ENCODE results near the gene CERK.

CERK gene

GRCh38 chr22:46708766-46709330 lies 29.2 kb downstream of the CERK start:
- Histone ChIP-seq H3K4me3 (replicated peaks; ENCODE audit: low read depth, low read length) (no peak overlapping the region), H3K27me3 (replicated peaks; ENCODE audit: control insufficient read depth, insufficient read depth, low read length) (no peaks in the 10 kb centered on the region), H3K36me3 (ENCODE audit: control insufficient read depth, insufficient read depth, low read length) (peaks cover 34% of the 10 kb centered on the region)
- DNase-seq (ENCODE audit: extremely low read depth, insufficient read length) = no peak
- TF ChIP-seq, protein P1, sequence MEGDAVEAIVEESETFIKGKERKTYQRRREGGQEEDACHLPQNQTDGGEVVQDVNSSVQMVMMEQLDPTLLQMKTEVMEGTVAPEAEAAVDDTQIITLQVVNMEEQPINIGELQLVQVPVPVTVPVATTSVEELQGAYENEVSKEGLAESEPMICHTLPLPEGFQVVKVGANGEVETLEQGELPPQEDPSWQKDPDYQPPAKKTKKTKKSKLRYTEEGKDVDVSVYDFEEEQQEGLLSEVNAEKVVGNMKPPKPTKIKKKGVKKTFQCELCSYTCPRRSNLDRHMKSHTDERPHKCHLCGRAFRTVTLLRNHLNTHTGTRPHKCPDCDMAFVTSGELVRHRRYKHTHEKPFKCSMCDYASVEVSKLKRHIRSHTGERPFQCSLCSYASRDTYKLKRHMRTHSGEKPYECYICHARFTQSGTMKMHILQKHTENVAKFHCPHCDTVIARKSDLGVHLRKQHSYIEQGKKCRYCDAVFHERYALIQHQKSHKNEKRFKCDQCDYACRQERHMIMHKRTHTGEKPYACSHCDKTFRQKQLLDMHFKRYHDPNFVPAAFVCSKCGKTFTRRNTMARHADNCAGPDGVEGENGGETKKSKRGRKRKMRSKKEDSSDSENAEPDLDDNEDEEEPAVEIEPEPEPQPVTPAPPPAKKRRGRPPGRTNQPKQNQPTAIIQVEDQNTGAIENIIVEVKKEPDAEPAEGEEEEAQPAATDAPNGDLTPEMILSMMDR (IDR thresholded peaks at IDR 0.05; ENCODE audit: insufficient read depth, low read length, poor library complexity, severe bottlenecking) = no peak

- no peak overlapping the region for H3K4me3 ChIP-seq (replicated peaks; ENCODE audit: low read depth, low read length)
Measured at GRCh38 chr22:46707827-46708570, 30.1 kb downstream of the CERK start.

DNA sequence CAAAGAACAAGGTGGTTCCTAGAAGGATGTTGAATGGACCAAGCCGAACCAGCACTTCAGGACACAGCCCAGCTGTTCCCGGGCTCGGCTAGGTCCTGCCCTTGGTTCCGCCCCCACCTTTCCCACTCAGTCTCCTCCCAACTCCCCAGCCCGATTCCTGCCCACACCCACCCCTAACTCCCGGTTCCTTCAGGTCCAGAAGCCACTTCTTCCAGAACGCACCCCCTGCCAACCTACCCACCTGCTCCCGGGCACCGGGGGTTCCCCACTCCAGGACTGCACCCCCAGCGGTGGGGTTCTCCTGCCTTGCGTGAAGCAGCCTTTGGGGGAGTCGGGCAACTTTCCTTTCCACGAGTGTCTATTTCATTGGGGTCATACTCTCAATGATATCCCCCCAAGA lies 30.7 kb downstream of the CERK start:
- no peak for DNase-seq (ENCODE audit: extremely low read depth, insufficient read length)
- no peaks in the 10 kb centered on the region for H3K27me3 ChIP-seq (replicated peaks; ENCODE audit: control insufficient read depth, insufficient read depth, low read length)
- TF ChIP-seq, protein P1 (IDR thresholded peaks at IDR 0.05; ENCODE audit: insufficient read depth, low read length, poor library complexity, severe bottlenecking) = no peak
- peaks cover 38% of the 10 kb centered on the region for H3K36me3 ChIP-seq (ENCODE audit: control insufficient read depth, insufficient read depth, low read length)
- H3K4me3 ChIP-seq (replicated peaks; ENCODE audit: low read depth, low read length) = no peak overlapping the region

More at GRCh38 chr22:46707827-46708570, 30.1 kb downstream of the CERK start:
- TF ChIP-seq, protein P1 (IDR thresholded peaks at IDR 0.05; ENCODE audit: insufficient read depth, low read length, poor library complexity, severe bottlenecking) = no peak
- H3K27me3 ChIP-seq (replicated peaks; ENCODE audit: control insufficient read depth, insufficient read depth, low read length) = no peaks in the 10 kb centered on the region
- H3K36me3 ChIP-seq (ENCODE audit: control insufficient read depth, insufficient read depth, low read length) = peaks cover 38% of the 10 kb centered on the region
- no peak for DNase-seq (ENCODE audit: extremely low read depth, insufficient read length)

DNA sequence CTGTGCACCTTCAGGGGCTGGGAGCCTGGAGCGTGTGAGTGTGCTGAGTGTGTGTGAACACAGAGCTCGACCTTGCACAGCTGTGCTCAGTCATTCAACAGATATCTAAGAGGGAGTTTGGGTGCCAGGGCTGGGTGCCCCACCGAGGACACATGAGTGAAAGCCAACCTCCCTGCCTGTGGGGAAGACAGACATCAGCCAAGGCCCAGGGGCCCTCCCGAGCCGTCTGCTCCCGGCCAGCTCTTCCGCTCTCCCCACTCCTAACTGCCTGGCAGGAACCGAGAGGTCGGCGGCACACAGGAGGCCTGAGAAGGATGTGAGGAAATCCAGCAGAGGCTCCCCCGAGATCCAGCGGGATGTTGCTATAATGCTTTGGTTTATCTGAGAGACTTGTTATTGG lies 32.0 kb downstream of the CERK start:
- H3K27me3 ChIP-seq (replicated peaks; ENCODE audit: control insufficient read depth, insufficient read depth, low read length) = no peaks in the 10 kb centered on the region
- no peak overlapping the region for H3K4me3 ChIP-seq (replicated peaks; ENCODE audit: low read depth, low read length)
- TF ChIP-seq, protein P1 (IDR thresholded peaks at IDR 0.05; ENCODE audit: insufficient read depth, low read length, poor library complexity, severe bottlenecking) = no peak
- H3K36me3 ChIP-seq (ENCODE audit: control insufficient read depth, insufficient read depth, low read length) = peaks cover 39% of the 10 kb centered on the region
- DNase-seq (ENCODE audit: extremely low read depth, insufficient read length) = no peak

GRCh38 chr22:46703996-46704370 lies 34.1 kb downstream of the CERK start:
- DNase-seq (ENCODE audit: extremely low read depth, insufficient read length) = no peak
- Histone ChIP-seq H3K36me3 (ENCODE audit: control insufficient read depth, insufficient read depth, low read length) (peaks cover 42% of the 10 kb centered on the region), H3K4me3 (replicated peaks; ENCODE audit: low read depth, low read length) (no peak overlapping the region), H3K27me3 (replicated peaks; ENCODE audit: control insufficient read depth, insufficient read depth, low read length) (no peaks in the 10 kb centered on the region)
- TF ChIP-seq, protein P1 (IDR thresholded peaks at IDR 0.05; ENCODE audit: insufficient read depth, low read length, poor library complexity, severe bottlenecking) = no peak
